DND-41 (cell line): ENCODE results near the gene GALNT7.

Experiments used
- ATAC-seq: fragments of 200-7000 bp; cut with Tn5 transposase; 3 replicates; pipeline ENCODE4 v1.9.1; 2021; ENCODE audit warnings: low read depth; ENCODE audit not compliant: insufficient read depth
- DNase-seq: peaks from one replicate; pipeline ENCODE4 v3.0.0-alpha.2; 2020
- H2AFZ ChIP-seq: 2 replicates; pipeline ENCODE4 v1.6.0; 2012; ENCODE audit warnings: low read depth, low read length
- H3K27ac ChIP-seq: 2 replicates; pipeline ENCODE4 v1.5.1; 2012; ENCODE audit warnings: low read length, inconsistent platforms
- H3K27me3 ChIP-seq: fragments of 200-600 bp; sonication (generic); 2 replicates; pipeline ENCODE4 v1.6.0; 2012; ENCODE audit warnings: low read length, mild to moderate bottlenecking, inconsistent platforms; ENCODE audit not compliant: insufficient read depth, poor library complexity
- H3K36me3 ChIP-seq: 2 replicates; pipeline ENCODE4 v1.5.1; 2012; ENCODE audit warnings: low read length, inconsistent platforms; ENCODE audit not compliant: insufficient read depth
- H3K4me1 ChIP-seq: 2 replicates; pipeline ENCODE4 v1.5.1; 2012; ENCODE audit warnings: mild to moderate bottlenecking, low read length; ENCODE audit not compliant: insufficient read depth
- H3K4me2 ChIP-seq: 2 replicates; pipeline ENCODE4 v1.6.0; 2012; ENCODE audit warnings: mild to moderate bottlenecking, moderate library complexity, low read length, inconsistent platforms; ENCODE audit not compliant: insufficient read depth
- H3K4me3 ChIP-seq, 2 experiments: fragments of 200-600 bp in 1 of 2; shearing (Covaris generic) in 1 of 2; 2 replicates each; pipeline ENCODE4 v1.5.1; 2012 to 2016; ENCODE audit warnings: inconsistent platforms in 2 of 2, low read length in 2 of 2, mild to moderate bottlenecking in 2 of 2, low read depth in 1 of 2, moderate library complexity in 1 of 2
- H3K79me2 ChIP-seq: 2 replicates; pipeline ENCODE4 v1.6.0; 2012; ENCODE audit warnings: low read length, inconsistent platforms; ENCODE audit not compliant: insufficient read depth
- H3K9ac ChIP-seq: 2 replicates; pipeline ENCODE4 v1.6.0; 2012; ENCODE audit warnings: low read depth, mild to moderate bottlenecking, inconsistent platforms, low read length, moderate library complexity
- H3K9me3 ChIP-seq: 2 replicates; pipeline ENCODE4 v1.5.1; 2012; ENCODE audit warnings: low read length, moderate library complexity, mild to moderate bottlenecking, inconsistent platforms; ENCODE audit not compliant: insufficient read depth, severe bottlenecking
- H4K20me1 ChIP-seq: 2 replicates; pipeline ENCODE4 v1.6.0; 2012; ENCODE audit warnings: low read length; ENCODE audit not compliant: insufficient read depth
- CTCF ChIP-seq: IDR thresholded peaks from 2 replicates; pipeline ENCODE4 v1.5.1; 2012; ENCODE audit warnings: borderline replicate concordance, low read length, moderate library complexity, mild to moderate bottlenecking; ENCODE audit not compliant: poor library complexity, severe bottlenecking; ENCODE audit errors: extremely low read depth
- EZH2 ChIP-seq: IDR thresholded peaks from 3 replicates; pipeline ENCODE4 v1.6.1; 2012; ENCODE audit warnings: borderline replicate concordance, low read depth, mild to moderate bottlenecking, moderate library complexity, low read length, inconsistent platforms; ENCODE audit not compliant: severe bottlenecking

The GALNT7 gene

DNA sequence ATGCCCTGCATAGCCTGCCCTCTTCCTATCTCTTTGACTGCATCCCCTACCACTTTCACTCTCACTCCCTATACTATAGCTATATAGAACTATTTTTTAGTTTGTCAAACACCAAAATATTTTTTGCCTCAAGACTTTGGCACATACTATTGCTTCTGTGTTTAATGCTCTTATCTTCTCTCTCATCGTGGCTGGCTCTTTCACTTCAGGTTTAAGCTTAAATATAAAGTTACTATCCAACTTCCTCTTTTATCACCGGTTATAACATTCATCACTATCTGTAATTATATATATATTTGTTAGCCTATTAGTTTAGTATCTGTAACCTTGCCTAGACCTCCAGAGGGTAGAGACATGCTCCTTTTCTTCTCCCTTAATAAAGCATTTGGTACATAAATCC, 177.0 kb downstream of the GALNT7 start:
- no peak for DNase-seq
- no peak for ATAC-seq
- H4K20me1 ChIP-seq = no peaks in the 10 kb centered on the region
- no peak overlapping the region for H3K4me3 ChIP-seq
- no peak for TF ChIP-seq CTCF
- no peak for TF ChIP-seq EZH2
- no peaks in the 10 kb centered on the region for H3K27me3 ChIP-seq
- H3K9ac ChIP-seq = no peak overlapping the region
- H3K4me2 ChIP-seq = no peak overlapping the region
- H3K79me2 ChIP-seq = 0 out of 2 replicates have a peak, but pooled peaks cover 3% of the 10 kb centered on the region
- H3K4me1 ChIP-seq = no peaks in the 10 kb centered on the region
- H3K36me3 ChIP-seq = peaks cover 5% of the 10 kb centered on the region; the same call in 1 of the 2 replicates
- no peak overlapping the region for H2AFZ ChIP-seq
- H3K27ac ChIP-seq = no peak overlapping the region
- H3K9me3 ChIP-seq = no peaks in the 10 kb centered on the region

DNA sequence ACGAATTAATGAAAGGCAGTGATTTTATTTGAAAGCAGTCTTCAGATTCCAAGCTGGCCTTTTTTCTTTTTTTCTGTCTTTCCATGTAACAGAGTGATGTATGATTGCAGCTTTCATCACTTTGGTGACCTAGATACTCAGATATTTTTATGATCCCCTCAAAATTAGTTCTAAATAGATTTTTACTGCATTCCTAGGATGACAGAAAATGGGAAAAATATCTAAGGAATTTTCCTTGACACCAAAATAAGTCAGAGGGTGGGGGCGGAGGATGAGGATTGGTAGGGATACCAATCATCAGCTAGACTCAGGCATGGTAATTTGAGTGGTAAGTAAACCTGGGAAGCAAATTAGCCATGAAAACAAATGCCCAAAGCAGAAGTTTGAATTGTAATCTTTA, 177.5 kb downstream of the GALNT7 start:
- Histone ChIP-seq H3K79me2 (0 out of 2 replicates have a peak, but pooled peaks cover 3% of the 10 kb centered on the region), H3K9ac (no peak overlapping the region), H3K36me3 (peaks cover 5% of the 10 kb centered on the region; the same call in 1 of the 2 replicates), H3K4me3 (no peak overlapping the region), H3K9me3 (no peaks in the 10 kb centered on the region), H3K4me2 (no peak overlapping the region), H2AFZ (no peak overlapping the region), H4K20me1 (no peaks in the 10 kb centered on the region), H3K4me1 (no peaks in the 10 kb centered on the region), H3K27me3 (no peaks in the 10 kb centered on the region), H3K27ac (no peak overlapping the region)
- DNase-seq (no peak), ATAC-seq (no peak)
- TF ChIP-seq EZH2 = no peak
- TF ChIP-seq CTCF = no peak

- Histone ChIP-seq H3K27ac (no peak overlapping the region), H3K9me3 (no peaks in the 10 kb centered on the region), H2AFZ (no peak overlapping the region), H3K27me3 (no peaks in the 10 kb centered on the region), H3K79me2 (0 out of 2 replicates have a peak, but pooled peaks cover 3% of the 10 kb centered on the region), H3K4me2 (no peak overlapping the region), H3K9ac (no peak overlapping the region), H3K4me1 (no peaks in the 10 kb centered on the region), H3K36me3 (peaks cover 5% of the 10 kb centered on the region; the same call in 1 of the 2 replicates), H3K4me3 (no peak overlapping the region), H4K20me1 (no peaks in the 10 kb centered on the region)
- ATAC-seq = no peak
- no peak for DNase-seq
- TF ChIP-seq CTCF = no peak
- no peak for TF ChIP-seq EZH2
Observed at GRCh38 chr4:173347467-173347866, 178.9 kb downstream of the GALNT7 start.

- H3K4me2 ChIP-seq = no peak overlapping the region
- no peak for DNase-seq
- no peaks in the 10 kb centered on the region for H3K79me2 ChIP-seq
- no peaks in the 10 kb centered on the region for H3K9me3 ChIP-seq
- no peak overlapping the region for H2AFZ ChIP-seq
- no peak overlapping the region for H3K9ac ChIP-seq
- H3K36me3 ChIP-seq = no peaks in the 10 kb centered on the region
- no peak overlapping the region for H3K27ac ChIP-seq
- no peak overlapping the region for H3K4me3 ChIP-seq
- no peaks in the 10 kb centered on the region for H3K4me1 ChIP-seq
- TF ChIP-seq CTCF (no peak), EZH2 (no peak)
- H3K27me3 ChIP-seq = no peaks in the 10 kb centered on the region
- ATAC-seq = no peak
- H4K20me1 ChIP-seq = no peaks in the 10 kb centered on the region
Observed at GRCh38 chr4:173357939-173358338, 189.3 kb downstream of the GALNT7 start.
